ENCODE results near the gene PLBD2. TPM values are rescaled to one million over a fixed set of nuclear protein-coding genes. Genes with fewer than 3 reads are reported as not detected.

Gene PLBD2
- total RNA-seq, 1 experiment from 2014 or later, result 18.8 TPM

DNA sequence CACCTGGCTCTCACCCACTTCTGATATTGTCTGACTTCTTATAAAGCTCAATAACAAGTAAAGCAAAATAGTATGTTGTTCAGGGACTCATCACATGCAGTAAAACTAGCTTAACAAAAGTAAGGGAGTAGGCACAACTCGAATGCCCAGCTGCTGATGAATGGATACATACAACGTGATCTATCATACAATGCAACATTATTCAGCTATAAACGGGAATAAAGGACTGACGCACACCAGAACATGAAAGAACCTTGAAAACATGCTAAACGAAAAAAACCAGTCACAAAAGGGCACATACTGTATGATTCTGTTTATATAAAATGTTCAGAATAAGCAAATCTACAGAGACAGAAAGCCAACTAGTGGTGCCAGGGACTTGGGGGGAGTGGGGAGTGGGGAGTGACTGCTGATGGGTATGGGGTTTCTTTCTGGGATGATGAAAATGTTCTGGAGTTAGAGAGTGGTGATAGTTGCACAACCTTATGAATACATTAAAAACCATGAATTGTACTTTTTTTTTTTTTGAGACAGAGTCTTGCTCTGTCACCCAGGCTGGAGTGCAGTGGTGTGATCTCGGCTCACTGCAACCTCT is 11.1 kb downstream of the PLBD2 start:
- H3K79me2 ChIP-seq (ENCODE audit: low read length), result no peaks in the 10 kb centered on the region

DNA sequence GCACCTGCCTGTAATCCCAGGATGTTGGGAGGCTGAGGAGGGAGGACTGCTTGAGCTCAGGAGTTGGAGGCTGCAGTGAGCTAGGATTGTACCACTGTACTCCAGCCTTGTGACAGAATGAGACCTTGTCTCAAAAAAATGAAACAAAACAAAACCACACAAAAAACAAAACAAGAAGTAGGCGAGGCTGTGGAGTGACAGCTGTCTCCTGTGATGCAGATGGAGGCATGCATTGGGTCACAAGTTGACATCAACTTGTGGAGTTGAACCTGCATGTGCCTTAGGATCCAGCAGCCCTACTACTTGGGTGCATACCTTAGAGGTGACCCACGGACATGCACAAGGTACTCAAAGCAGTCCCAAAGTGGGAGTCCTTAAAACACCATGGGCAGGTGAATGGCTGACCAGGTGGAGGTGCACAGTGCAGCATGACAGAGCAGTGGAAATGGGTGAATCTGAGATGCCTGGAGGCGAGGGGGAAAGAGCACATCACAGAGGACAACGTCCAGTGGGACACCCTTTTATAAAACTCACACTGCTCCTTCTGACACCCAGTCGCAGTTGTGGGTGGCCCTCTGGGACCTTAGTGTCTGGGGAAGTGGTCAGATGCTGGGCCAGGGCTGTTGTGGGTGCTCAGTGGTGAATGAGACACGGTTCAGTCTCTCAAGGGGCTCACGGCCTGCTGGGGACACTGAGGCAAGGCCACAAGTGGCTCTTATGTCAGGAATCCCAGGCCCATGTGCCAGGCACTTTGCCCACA is 12.7 kb downstream of the PLBD2 start:
- no TSS peak for BruUV-seq (replicated peaks)
- DNase-seq (no peak), ATAC-seq (no peak)
- H3K4me1 ChIP-seq (ENCODE audit: insufficient read depth, low read length), result no peaks in the 10 kb centered on the region
- no peak overlapping the region for H3K9ac ChIP-seq (ENCODE audit: low read length)
- no peaks in the 10 kb centered on the region for H3K27me3 ChIP-seq (ENCODE audit: low read length)
- H3K9me3 ChIP-seq (ENCODE audit: low read length), result no peaks in the 10 kb centered on the region
- no peaks in the 10 kb centered on the region for H3F3A ChIP-seq (ENCODE audit: low read length, unreplicated experiment)
- H2AFZ ChIP-seq (ENCODE audit: low read length), result no peak overlapping the region
- H4K20me1 ChIP-seq (ENCODE audit: low read length), result no peaks in the 10 kb centered on the region
- TF ChIP-seq EZH2 (IDR thresholded peaks at IDR 0.05; ENCODE audit: low read length, unreplicated experiment) (no peak), EZH2phosphoT487 (IDR thresholded peaks at IDR 0.05; ENCODE audit: borderline replicate concordance, low read length) (no peak)
- TF ChIP-seq, protein P1, sequence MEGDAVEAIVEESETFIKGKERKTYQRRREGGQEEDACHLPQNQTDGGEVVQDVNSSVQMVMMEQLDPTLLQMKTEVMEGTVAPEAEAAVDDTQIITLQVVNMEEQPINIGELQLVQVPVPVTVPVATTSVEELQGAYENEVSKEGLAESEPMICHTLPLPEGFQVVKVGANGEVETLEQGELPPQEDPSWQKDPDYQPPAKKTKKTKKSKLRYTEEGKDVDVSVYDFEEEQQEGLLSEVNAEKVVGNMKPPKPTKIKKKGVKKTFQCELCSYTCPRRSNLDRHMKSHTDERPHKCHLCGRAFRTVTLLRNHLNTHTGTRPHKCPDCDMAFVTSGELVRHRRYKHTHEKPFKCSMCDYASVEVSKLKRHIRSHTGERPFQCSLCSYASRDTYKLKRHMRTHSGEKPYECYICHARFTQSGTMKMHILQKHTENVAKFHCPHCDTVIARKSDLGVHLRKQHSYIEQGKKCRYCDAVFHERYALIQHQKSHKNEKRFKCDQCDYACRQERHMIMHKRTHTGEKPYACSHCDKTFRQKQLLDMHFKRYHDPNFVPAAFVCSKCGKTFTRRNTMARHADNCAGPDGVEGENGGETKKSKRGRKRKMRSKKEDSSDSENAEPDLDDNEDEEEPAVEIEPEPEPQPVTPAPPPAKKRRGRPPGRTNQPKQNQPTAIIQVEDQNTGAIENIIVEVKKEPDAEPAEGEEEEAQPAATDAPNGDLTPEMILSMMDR (conservative IDR thresholded peaks at IDR 0.05; ENCODE audit: low read depth, low read length), result no peak
- no peaks in the 10 kb centered on the region for H3K9me2 ChIP-seq (replicated peaks; ENCODE audit: low read length)
- H3K27ac ChIP-seq (ENCODE audit: low read length), result no peak overlapping the region
- intact Hi-C loops (cut with micrococcal nuclease), result no loop called here
- no peak overlapping the region for H3K4me3 ChIP-seq (ENCODE audit: low read length)
- ChIA-PET CTCF (no interaction called here), POLR2A (ENCODE audit: unreplicated experiment) (no interaction called here)
- H3K36me3 ChIP-seq (ENCODE audit: low read depth, low read length), result peaks cover 15% of the 10 kb centered on the region
- no peak overlapping the region for H3K4me2 ChIP-seq (ENCODE audit: low read length)
- no peaks in the 10 kb centered on the region for H3K79me2 ChIP-seq (ENCODE audit: low read length)

More for the DNA sequence above, 11.1 kb downstream of the PLBD2 start:
- H3K9me3 ChIP-seq (ENCODE audit: low read length), result no peaks in the 10 kb centered on the region
- H3K27me3 ChIP-seq (ENCODE audit: low read length), result no peaks in the 10 kb centered on the region
- BruUV-seq (replicated peaks), result no TSS peak
- H3K4me1 ChIP-seq (ENCODE audit: insufficient read depth, low read length), result no peaks in the 10 kb centered on the region
- ChIA-PET CTCF (interaction anchor here (0.5 kb wide), 1 partner anchor 34 kb away, joined by 3 read pairs; no protein-coding TSS in a partner anchor), POLR2A (ENCODE audit: unreplicated experiment) (no interaction called here)
- ATAC-seq (no peak), DNase-seq (no peak)
- no peak overlapping the region for H2AFZ ChIP-seq (ENCODE audit: low read length)
- no peaks in the 10 kb centered on the region for H3F3A ChIP-seq (ENCODE audit: low read length, unreplicated experiment)
- H4K20me1 ChIP-seq (ENCODE audit: low read length), result no peaks in the 10 kb centered on the region
- H3K9me2 ChIP-seq (replicated peaks; ENCODE audit: low read length), result no peaks in the 10 kb centered on the region
- TF ChIP-seq EZH2phosphoT487 (IDR thresholded peaks at IDR 0.05; ENCODE audit: borderline replicate concordance, low read length) (no peak), EZH2 (IDR thresholded peaks at IDR 0.05; ENCODE audit: low read length, unreplicated experiment) (no peak)
- TF ChIP-seq, protein P1 (conservative IDR thresholded peaks at IDR 0.05; ENCODE audit: low read depth, low read length), result no peak
- H3K27ac ChIP-seq (ENCODE audit: low read length), result no peak overlapping the region
- peaks cover 7% of the 10 kb centered on the region; the same call in 1 of the 2 replicates for H3K36me3 ChIP-seq (ENCODE audit: low read depth, low read length)
- intact Hi-C loops (cut with micrococcal nuclease), result no loop called here
- no peak overlapping the region for H3K9ac ChIP-seq (ENCODE audit: low read length)
- H3K4me2 ChIP-seq (ENCODE audit: low read length), result no peak overlapping the region
- no peak overlapping the region for H3K4me3 ChIP-seq (ENCODE audit: low read length)

DNA sequence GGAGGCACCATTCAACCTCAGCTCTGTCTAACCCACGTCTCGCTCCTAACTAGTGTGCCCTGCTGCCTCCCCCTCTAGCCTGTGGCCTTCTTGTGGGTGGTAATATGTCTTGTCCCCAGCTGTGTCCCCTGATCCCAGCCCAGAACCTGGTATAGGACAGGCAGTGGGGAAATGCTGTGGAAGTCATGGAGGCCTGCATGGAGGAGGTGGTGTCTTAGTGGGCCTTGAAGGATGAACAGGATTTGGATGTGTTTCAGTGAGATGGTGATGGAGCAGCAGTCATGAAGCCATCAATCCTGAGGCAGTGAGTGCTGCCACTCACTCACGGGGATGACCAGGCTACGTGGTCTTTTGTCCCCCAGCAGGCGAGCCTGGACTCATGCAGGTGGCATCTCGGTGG is 13.4 kb downstream of the PLBD2 start:
- no peak for ATAC-seq

More for the DNA sequence above, 13.4 kb downstream of the PLBD2 start:
- Histone ChIP-seq H3K4me3 (ENCODE audit: low read length) (no peak overlapping the region), H3F3A (ENCODE audit: low read length, unreplicated experiment) (no peaks in the 10 kb centered on the region), H3K9ac (ENCODE audit: low read length) (no peak overlapping the region), H3K36me3 (ENCODE audit: low read depth, low read length) (peaks cover 15% of the 10 kb centered on the region), H3K79me2 (ENCODE audit: low read length) (no peaks in the 10 kb centered on the region), H3K27ac (ENCODE audit: low read length) (no peak overlapping the region), H3K4me2 (ENCODE audit: low read length) (no peak overlapping the region), H3K9me3 (ENCODE audit: low read length) (no peaks in the 10 kb centered on the region), H3K4me1 (ENCODE audit: insufficient read depth, low read length) (no peaks in the 10 kb centered on the region), H3K27me3 (ENCODE audit: low read length) (no peaks in the 10 kb centered on the region), H3K9me2 (replicated peaks; ENCODE audit: low read length) (no peaks in the 10 kb centered on the region), H4K20me1 (ENCODE audit: low read length) (no peaks in the 10 kb centered on the region), H2AFZ (ENCODE audit: low read length) (no peak overlapping the region)
- BruUV-seq (replicated peaks), result no TSS peak
- POLR2A ChIA-PET (ENCODE audit: unreplicated experiment), result no interaction called here
- TF ChIP-seq EZH2 (IDR thresholded peaks at IDR 0.05; ENCODE audit: low read length, unreplicated experiment) (no peak), EZH2phosphoT487 (IDR thresholded peaks at IDR 0.05; ENCODE audit: borderline replicate concordance, low read length) (no peak)
- TF ChIP-seq, protein P1 (conservative IDR thresholded peaks at IDR 0.05; ENCODE audit: low read depth, low read length), result no peak
- CTCF ChIA-PET, result no interaction called here
- intact Hi-C loops (cut with micrococcal nuclease), result no loop called here
- DNase-seq, result no peak
